Tibial nerve (tissue), 3 donors: ENCODE results near the gene VSTM2B.

Experiments used
- POLR2A ChIP-seq, 2 donors: fragments of 450-650 bp; IDR thresholded peaks; one replicate each; pipeline ENCODE4 v1.6.1; 2017; ENCODE audit warnings: antibody characterized with exemption in 2 of 2, mild to moderate bottlenecking in 2 of 2, moderate library complexity in 2 of 2
- TF ChIP-seq, protein P1 (sequence below), 5 experiments: fragments of 200-600 bp in 3 of 5; fragments of 450-650 bp in 2 of 5; sonication (generic) in 3 of 5; IDR thresholded peaks; one replicate each; pipeline ENCODE4 v1.5.1; 2016 to 2019; ENCODE audit warnings: antibody characterized with exemption in 5 of 5, mild to moderate bottlenecking in 3 of 5, moderate library complexity in 2 of 5

GRCh38 chr19:29501816-29502580 is 23.8 kb upstream of the VSTM2B start:
- TF ChIP-seq, protein P1, sequence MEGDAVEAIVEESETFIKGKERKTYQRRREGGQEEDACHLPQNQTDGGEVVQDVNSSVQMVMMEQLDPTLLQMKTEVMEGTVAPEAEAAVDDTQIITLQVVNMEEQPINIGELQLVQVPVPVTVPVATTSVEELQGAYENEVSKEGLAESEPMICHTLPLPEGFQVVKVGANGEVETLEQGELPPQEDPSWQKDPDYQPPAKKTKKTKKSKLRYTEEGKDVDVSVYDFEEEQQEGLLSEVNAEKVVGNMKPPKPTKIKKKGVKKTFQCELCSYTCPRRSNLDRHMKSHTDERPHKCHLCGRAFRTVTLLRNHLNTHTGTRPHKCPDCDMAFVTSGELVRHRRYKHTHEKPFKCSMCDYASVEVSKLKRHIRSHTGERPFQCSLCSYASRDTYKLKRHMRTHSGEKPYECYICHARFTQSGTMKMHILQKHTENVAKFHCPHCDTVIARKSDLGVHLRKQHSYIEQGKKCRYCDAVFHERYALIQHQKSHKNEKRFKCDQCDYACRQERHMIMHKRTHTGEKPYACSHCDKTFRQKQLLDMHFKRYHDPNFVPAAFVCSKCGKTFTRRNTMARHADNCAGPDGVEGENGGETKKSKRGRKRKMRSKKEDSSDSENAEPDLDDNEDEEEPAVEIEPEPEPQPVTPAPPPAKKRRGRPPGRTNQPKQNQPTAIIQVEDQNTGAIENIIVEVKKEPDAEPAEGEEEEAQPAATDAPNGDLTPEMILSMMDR (IDR thresholded peaks at IDR 0.05) = no peak
- no peak for TF ChIP-seq POLR2A (IDR thresholded peaks at IDR 0.05)
